HG02943 (cell line): ENCODE results near the gene KLHL22.
A peak's percentile ranks its signal among the peaks of the same experiment; 100 is the strongest.
"Not testable (repeated sequence)": the region's sequence is repeated elsewhere in the genome, so short reads cannot be mapped to it uniquely, and the experiment has no call there.

Experiments used
- ATAC-seq: cut with Tn5 transposase; IDR thresholded peaks from one replicate; pipeline ENCODE4 v1.9.1; 2021; ENCODE audit warnings: mild to moderate bottlenecking, low read depth, moderate library complexity; ENCODE audit not compliant: unreplicated experiment

KLHL22 gene

DNA sequence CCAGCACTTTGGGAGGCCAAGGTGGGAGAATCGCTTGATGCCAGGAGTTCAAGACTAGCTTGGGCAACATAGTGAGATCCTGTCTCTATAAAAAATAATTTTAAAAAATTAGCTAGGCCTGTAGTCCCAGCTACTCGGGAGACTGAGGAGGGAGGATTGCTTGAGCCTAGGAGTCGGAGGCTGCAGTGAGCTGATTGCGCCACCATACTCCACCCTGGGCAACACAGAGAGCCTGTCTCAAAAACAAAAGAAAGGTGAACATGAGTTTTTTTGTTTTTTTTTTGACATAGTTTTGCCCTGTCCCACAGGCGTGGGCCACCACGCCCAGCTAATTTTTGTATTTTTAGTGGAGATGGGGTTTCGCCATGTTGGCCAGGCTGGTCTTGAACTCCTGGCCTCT lies 29.5 kb upstream of the KLHL22 start:
- no peak for ATAC-seq

DNA sequence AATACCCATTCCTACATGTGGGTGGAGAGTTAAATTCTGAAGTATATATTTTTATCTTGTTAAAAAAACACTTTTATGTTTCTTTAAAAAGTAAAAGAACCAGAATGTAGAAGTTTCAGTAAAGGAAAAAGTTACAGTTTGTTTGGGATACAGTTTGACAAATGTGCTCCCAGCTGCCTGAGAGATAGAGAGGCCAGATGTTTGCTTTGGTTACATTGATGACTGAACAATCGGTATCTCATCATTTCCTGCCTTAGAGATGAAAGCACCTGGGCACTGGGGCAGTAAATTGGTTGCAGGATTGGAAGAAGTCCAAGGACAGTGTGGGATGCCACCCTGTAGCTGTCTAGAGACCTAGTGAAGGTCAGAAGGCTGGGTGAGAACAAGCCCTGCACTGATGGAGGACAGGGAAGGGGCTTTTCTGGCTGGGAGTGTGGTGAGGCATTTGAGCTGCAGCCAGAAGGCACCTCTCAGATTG lies 28.4 kb upstream of the KLHL22 start:
- ATAC-seq: no peak

DNA sequence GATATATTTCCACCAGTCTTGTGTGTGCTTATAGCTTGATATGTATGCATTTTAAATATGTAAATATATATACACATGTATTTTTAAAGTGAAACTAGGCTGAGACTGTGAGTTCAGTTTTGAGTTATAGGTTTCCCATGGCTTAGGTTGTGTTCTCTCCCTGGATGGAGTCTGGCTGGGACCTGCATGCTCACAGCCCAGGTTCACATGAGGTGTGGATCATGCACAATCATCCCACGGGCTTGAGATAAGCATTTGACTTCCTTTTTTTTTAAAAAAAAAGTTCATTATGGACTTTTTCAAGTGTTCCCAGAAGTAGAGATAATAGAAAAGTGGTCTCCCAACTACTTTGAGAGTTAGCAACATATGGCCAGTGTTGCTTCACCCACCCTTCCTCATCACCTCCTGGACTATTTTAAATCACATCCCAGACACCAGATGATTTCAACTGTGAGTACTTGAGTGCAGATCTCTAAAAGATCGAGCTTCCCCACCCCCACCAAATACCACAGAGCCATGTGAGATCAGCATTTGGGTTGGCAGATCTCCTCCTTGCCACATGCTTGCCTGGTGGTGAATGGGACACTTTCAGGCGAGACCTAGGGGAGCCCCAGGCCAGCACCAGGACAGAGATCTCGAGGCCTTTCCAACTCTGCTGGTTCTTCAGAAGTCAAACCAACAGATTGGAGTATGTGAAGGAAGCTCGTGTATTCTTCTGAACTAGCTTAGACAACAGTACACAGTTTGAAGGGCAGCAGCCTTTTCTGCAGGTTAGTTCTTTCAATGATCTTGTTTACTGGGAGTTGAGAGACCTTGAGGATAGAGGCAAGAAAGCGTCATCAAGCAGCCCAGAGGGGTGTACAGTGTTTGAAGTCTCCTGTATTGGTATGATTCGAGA lies 27.7 kb upstream of the KLHL22 start:
- no peak for ATAC-seq

DNA sequence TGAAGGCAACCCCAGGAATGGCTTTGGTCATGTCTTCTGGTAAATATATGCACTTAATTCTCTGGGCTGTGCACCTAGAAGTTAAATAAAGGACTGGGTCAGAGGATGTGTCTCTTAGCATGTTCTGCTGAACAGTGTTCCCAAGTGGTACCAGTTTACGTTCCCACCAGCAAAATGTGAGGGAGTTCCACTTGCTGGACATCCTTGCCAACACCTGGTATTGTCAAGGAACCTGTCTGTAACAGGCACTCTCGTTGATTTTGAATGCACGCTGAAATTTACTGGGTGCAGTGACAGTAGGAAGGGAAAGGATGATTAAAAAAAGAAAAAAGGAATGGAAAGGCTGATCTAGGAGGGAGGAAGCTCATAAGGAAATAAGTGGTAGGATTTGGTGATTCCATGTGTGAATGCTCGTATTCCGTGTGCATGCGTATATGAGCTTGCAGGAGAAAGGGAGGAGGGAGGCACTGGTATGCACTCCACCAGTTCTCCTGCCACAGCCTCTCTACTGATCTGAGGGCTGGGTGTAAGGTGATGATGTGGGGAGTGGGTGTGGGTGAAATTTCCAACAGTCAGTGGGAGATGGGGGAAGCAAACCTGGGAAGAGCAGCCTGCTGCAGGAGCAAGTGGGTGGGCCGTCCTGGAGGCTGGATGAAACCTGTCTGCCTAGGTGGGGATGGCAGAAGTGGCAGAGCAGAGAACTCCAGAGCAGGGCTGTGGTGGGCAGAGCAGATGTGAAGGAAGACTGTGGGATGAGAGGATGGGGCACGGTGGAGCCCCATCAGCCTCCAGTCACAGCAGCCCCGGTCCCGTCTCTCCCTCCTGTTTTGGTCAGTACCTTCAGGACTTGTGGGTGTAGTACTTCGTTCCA lies 26.8 kb upstream of the KLHL22 start:
- no peak for ATAC-seq

DNA sequence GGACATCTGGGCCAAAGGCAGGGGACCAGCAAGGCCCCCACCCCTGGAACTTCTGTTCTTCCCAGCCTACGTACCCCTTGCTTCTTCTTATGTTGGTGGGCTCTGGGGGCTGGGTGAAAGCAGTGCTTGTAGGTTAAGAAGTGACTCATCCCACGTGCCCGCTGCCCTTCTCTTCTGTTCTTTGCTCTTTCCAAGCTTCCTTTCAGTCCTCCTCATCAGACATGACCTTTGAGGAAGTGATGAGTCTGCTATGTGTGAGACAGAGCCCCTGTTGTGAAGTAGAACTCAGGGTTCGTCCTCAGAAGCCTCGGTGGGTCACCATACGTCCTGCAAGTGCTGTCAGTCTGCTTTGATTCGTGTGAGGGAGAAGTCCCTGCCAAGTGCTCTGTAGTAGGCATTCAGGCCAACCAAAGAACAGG lies 24.5 kb upstream of the KLHL22 start:
- ATAC-seq: no peak

DNA sequence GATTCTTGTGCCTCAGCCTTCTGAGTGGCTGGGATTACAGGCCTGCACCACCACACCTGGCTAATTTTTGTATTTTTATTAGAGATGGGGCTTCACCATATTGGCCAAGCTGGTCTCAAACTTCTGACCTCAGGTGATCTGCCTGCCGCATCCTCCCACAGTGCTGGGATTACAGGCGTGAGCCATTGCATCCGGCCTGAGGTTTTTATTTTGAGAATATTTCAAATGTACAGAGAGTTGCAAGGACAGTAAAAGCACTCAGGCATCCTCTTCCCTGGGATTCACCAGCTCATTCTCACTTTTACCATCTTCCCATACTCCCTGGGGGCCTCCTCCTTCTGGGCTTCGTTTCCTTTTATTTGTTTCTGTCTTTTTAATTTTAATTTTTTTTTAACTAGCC lies 24.0 kb upstream of the KLHL22 start:
- ATAC-seq: no peak

DNA sequence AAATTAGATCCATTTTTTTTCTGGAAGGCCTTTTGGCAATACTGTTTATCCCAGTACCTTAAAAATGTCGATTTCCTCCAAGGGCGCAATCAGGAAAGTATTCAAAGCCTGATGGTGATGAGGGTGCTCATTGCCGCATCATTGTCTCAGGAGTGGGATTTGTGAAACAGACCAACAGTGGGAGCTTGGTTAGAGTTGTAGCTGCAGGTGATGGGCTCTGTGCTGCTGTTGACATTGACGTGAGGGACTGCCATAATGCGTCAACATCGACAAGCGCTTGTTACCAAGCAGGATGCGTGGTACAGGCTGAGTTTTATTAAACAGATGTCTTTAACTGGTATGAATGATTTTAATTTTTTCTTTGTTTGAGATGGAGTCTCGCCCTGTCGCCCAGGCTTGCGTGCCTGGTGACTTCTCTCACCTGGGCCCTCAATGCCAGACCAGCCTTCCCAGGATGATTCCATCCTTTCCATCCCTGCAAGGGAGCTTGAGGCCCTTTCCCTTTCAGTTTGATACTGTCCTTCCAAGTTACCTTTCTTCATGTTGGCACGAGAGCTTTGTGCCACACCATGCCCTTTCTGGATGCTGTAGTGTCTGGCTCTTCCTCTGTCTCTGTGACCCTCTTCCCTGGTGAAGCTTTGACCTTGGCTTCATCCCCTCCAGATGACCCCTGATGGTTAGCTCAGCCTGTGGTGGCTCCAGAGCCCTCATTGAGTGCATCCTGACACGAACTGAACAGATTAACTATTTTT lies 22.4 kb upstream of the KLHL22 start:
- ATAC-seq: no peak

DNA sequence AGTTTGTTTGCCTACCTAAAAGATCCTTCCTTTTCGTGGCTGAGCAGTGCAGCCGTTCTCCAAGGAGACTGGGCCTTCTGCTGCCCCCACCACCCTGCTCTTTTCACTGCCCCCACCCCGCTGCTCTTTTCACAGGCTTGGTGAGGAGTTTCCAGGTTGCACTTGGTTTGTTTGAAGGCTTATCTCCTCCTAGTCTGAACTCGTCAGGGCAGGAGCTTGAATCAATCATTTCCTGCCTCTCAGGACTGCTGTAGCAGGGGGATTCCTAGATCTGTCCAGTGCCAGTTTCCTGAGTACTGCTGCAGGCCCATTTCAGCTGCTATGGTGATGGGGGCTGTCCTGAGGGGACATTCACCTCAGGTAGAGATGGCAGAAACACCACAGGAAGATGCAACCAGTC lies 21.8 kb upstream of the KLHL22 start:
- no peak for ATAC-seq

DNA sequence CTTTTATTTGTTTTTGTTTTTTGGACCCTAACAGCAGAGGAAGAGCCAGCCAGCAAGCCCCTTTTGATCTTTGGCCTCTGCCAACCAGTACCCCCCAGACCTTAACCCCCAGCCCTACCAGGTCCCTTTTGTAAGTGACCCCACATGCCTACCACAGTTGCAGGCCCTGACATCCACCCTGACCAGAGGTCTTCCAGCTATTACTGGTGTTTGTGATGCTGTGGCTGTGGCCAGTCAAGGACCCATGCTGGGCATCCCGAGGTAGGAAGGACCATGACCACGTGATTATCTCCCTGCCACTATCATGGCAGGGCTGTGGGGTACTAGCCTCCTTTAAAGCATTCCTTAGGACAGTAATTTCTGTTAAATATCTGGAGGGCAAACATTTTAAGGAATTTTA lies 20.8 kb upstream of the KLHL22 start:
- ATAC-seq: no peak

DNA sequence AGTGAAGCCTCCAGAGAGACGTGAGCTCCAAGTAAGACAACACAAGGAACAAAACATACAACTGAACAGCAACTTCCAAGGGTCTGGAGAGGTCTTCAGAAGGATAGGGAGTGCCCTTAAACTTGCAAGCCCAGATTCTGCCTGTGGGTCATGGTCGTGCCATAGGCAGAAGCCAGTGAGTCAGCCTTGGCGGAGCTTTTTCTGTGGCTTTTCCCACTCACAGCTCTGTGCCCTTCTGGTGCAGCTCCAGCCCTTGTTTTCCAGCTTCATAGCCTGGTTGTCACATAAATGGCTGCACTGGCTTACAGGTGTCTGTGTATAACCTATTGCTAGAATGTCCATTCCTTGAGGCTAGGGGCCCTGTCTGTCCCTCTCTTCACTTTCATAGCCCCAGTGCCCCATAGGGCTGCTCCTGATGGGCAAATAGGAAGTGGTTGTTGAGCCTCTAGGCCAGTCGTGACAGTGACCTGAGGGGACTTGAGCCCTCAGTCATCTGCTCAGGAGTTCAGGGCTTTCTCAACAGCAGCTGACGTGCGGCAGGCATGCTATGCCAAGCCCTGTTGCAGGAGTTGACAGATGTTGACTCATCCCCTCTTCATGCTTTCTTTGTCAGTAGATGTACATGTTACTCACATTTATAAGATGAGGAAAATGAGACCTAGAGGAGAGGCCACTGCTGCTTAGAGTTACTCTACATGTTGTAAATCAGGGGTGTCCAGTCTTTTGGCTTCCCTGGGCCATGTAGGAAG lies 19.2 kb upstream of the KLHL22 start:
- no peak for ATAC-seq

DNA sequence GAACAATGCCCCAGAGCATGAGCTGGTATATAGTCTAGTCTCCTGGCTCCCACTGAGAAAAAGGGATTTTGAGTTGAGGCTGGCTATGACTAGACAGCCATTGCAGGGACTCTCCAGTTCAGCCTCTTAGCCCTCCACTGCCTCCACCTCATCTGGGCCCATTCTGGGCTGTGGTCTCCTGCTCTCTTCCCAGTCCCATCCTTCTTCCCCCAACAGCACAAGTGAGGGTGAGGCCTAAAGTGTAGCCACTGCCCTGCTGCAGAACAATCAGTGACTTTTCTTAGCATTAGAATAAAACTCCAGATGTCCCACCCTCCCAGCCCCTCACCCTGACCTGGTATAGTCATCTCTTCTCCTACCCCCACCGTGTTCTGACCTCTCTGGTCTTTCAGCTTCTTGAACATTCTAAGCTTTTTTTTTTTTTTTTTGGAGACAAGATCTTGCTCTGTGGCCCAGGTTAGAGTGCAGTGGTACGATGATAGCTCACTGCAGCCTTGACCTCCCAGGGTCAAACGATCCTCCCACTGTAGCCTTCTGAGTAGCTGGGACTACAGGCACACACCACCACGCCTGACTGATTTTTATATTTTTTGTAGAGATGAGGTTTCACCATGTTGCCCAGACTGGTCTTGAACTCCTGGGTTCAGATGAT lies 16.1 kb upstream of the KLHL22 start:
- ATAC-seq: no peak

DNA sequence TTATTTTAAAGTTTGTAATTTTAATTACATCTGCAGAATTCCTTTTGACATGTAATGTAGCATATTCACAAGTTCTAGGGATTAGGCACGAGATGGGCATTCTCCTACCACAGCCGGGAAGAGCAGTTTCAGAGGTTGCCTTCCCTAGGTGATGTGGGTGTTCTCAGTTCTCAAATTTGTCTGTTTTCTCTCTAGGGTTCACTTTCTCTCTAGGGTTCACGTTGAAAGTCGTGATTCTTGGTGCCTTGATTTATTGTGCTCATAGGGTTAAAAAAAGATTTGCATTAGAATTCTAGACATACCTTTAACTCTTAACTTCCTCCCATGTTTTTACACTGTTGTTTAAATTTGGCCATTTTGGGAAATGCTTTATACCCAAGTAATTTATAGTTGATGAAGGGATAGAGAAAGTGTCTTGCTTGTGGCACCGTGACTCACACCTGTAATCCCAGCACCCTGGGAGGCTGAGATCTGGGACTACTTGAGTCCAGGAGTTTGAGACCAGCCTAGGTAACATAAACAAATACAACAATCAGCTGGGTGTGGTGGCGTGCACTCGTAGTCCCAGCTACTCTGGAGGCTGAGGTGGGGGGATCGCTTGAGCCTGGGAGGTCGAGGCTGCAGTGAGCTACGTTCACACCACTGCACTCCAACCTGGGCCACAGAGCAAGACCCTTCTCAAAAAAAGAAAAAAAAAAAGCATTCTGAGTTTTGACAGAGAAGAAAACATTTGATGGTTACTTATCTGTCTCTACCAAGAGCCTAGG lies 15.4 kb upstream of the KLHL22 start:
- ATAC-seq: no peak

DNA sequence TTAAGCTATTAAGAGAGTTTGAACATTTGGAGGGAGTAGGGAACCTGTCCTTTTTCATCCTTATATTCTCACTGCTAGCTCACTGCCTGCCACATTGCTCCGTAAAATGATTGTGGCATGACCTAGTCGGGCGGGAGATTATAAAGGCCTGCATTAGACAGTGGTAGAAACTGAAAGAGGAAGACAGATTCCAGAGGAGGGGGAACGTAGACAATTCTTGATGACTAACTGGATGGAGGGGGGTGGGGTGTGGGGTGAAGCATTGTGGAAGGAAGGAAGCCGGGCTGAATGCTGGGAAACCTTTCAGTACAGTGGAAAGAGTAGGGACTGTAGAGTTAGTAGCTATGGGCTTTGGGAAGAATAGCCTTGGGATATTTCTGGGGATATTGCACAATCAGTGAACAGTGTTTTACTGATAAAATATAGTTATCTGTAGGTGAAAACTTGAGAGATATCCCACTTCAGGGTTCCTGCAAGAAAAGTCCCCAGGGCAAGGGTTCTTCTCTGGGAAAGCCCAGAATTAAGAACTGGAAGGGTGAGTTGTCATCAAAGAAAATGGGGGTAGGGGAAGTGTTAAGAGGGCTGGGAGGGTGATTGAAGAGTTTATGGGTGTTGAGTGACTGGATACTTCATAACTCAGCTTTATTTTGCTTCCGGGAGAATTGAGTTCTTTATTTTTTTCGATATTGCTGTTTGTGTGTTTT lies 13.9 kb upstream of the KLHL22 start:
- ATAC-seq: no peak

DNA sequence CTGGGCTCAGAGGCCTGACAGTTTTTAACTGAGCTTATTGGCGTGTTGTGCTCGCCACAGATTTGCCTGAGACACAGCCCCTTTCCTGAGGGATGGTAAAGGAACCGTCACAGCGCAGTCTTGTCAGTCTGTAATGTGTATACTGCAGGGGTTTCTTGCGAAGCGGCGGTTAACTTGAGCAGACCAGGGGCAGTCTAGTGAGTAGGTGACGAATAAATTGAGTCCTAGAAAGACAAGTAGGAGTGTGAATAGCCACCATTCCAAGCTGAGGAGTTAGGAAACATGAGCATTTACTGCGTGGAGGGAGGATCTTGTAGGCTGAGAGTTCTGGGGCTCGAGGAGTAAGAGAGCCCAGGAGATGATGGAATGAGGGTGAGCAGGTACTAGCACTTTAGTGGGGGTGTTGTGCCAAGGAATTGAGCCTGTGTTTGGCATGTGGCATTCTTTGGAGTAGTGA lies 13.2 kb upstream of the KLHL22 start:
- ATAC-seq: no peak

DNA sequence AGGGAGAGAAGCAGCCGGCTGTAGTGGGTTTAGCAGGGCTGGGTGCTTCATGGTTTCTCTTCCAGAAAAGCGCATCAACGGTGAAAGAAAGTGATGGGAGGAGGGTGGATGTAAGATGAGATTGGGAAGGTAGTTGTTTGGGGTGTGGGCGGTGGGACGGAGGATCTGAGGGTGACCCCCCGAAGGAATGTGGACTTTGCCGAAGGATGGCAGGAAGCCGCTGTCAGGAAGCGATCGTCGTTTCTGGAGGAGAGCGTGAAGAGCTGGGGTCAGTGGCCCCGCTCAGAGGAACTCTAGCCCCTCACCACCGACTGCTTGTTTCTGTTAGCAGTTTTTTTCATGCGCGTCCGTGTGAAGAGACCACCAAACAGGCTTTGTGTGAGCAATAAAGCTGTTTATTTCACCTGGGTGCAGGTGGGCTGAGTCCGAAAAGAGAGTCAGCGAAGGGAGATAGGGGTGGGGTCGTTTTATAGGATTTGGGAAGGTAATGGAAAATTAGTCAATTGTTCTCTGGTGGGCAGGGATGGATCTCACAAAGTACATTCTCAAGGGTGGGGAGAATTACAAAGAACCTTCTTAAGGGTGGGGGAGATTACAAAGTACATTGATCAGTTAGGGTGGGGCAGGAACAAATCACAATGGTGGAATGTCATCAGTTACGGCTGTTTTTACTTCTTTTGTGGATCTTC lies 12.6 kb upstream of the KLHL22 start:
- ATAC-seq: not testable (repeated sequence)

DNA sequence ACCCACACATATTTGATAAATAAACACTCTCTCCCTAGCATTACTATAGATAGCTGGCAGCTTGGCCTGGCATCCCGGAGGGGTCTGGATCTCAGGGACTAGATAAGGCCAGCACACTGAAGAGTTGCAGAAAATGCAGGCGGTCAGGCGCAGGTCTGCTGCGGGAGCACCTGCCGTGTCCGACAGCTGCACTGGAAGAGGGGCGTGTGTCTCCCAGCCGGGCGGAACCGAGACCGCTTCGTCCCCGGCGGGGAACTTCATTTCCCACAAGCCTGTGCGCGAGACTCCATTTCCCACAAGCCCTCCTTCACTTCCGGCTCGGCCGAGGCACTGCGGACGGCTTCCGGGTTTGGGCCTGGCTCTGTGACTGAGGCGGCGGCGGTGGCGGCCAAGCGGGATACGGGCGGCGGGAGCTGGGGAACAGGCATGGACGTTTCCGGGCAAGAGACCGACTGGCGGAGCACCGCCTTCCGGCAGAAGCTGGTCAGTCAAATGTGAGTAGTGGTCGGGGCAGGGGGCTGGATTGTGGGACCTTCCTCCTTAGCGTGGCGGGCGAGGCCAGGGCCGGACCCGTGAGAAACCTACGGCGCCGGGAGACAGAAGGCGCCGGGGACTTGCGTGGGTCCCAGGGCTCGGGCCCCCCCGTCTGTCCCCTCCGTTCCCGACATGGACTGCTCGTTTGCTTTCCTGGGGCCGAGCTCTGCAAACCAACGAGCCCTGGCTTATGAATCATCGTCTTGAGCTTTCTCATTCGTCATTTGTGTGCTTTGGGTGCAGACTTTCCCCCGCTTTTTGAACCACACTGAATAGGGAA lies 11.9 kb upstream of the KLHL22 start, which contains the start of gene MED15:
Gene MED15, plus strand, starts transcription at position 358 of the 814 bp plus-strand sequence. Its CDS starts 69 bp downstream, at position 427.
- ATAC-seq: peak; percentile 72
